Panc1 (cell line): ENCODE measurements around the gene LPIN3.

ENCODE experiments used
- CTCF ChIP-seq: fragments of 450-650 bp; IDR thresholded peaks from 2 replicates; pipeline ENCODE4 v1.5.1; 2017; ENCODE audit warnings: mild to moderate bottlenecking
- POLR2AphosphoS5 ChIP-seq: IDR thresholded peaks from 2 replicates; pipeline ENCODE4 v1.6.1; 2012; ENCODE audit warnings: mild to moderate bottlenecking, low read depth, low read length, moderate library complexity
- REST ChIP-seq, 2 experiments: IDR thresholded peaks; 2 replicates each; pipeline ENCODE4 v1.6.1; 2011 to 2012; ENCODE audit warnings: low read depth in 2 of 2, control low read depth in 1 of 2, low read length in 1 of 2, mild to moderate bottlenecking in 1 of 2, moderate library complexity in 1 of 2; ENCODE audit not compliant: insufficient read depth in 1 of 2

GRCh38 chr20:41334443-41335421, 5.9 kb upstream of the LPIN3 start:
- no peak for TF ChIP-seq CTCF
- TF ChIP-seq POLR2AphosphoS5, result no peak
- TF ChIP-seq REST (IDR thresholded peaks at IDR 0.05; ENCODE audit: insufficient read depth in 1 of 2, low read depth in 2 of 2, low read length in 1 of 2), result no peak
